Nephron progenitor cell (in vitro differentiated cells): ENCODE data around the gene VGLL4.
A peak's percentile ranks its signal among the peaks of the same experiment; 100 is the strongest.

Experiments used
- DNase-seq: peaks from one replicate; pipeline ENCODE4 v3.0.0; 2021
- H3K27ac Mint-ChIP-seq: 2 replicates; pipeline ENCODE4 v1.8.0; 2021; ENCODE audit warnings: mild to moderate bottlenecking, moderate library complexity, mixed read lengths
- H3K27me3 Mint-ChIP-seq: 2 replicates; pipeline ENCODE4 v1.8.0; 2021; ENCODE audit warnings: mild to moderate bottlenecking, low read depth, mixed read lengths; ENCODE audit not compliant: poor library complexity
- H3K36me3 Mint-ChIP-seq: 2 replicates; pipeline ENCODE4 v1.8.0; 2021; ENCODE audit warnings: low read depth, mixed read lengths
- H3K4me1 Mint-ChIP-seq: 2 replicates; pipeline ENCODE4 v1.8.0; 2021; ENCODE audit warnings: mixed read lengths
- H3K4me3 Mint-ChIP-seq: 2 replicates; pipeline ENCODE4 v1.8.0; 2021; ENCODE audit warnings: mild to moderate bottlenecking, moderate library complexity, mixed read lengths
- H3K9me3 Mint-ChIP-seq: 2 replicates; pipeline ENCODE4 v1.8.0; 2021; ENCODE audit warnings: mild to moderate bottlenecking, moderate library complexity, mixed read lengths
- TF ChIP-seq, protein P1 (sequence below): fragments of 200-600 bp; sonication (generic); IDR thresholded peaks from 2 replicates; pipeline ENCODE4 v1.5.0; 2021; ENCODE audit warnings: antibody characterized with exemption

VGLL4 gene

DNA sequence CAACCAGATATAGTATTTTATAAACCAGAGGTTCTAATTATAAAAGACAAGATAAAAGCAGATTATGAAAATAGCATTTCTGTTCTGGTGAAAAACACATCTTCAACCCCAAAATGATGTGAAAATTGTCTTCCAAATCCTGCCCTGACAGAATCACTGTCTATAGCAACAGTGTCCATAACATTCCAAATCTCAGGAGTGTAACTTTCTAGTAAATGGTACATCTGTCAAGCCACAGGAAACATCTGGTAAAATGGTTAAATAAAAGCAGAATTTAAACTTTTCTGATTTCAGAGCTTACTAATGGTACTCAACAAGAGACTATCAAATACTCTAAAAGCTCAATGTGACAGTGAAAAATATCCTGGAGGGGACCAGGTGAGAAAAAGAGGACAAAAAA lies 60.5 kb downstream of the VGLL4 start:
- peaks cover 3% of the 10 kb centered on the region for H3K27me3 Mint-ChIP-seq
- peaks cover 81% of the 10 kb centered on the region for H3K4me1 Mint-ChIP-seq
- peaks cover 59% of the 10 kb centered on the region for H3K36me3 Mint-ChIP-seq
- TF ChIP-seq, protein P1, sequence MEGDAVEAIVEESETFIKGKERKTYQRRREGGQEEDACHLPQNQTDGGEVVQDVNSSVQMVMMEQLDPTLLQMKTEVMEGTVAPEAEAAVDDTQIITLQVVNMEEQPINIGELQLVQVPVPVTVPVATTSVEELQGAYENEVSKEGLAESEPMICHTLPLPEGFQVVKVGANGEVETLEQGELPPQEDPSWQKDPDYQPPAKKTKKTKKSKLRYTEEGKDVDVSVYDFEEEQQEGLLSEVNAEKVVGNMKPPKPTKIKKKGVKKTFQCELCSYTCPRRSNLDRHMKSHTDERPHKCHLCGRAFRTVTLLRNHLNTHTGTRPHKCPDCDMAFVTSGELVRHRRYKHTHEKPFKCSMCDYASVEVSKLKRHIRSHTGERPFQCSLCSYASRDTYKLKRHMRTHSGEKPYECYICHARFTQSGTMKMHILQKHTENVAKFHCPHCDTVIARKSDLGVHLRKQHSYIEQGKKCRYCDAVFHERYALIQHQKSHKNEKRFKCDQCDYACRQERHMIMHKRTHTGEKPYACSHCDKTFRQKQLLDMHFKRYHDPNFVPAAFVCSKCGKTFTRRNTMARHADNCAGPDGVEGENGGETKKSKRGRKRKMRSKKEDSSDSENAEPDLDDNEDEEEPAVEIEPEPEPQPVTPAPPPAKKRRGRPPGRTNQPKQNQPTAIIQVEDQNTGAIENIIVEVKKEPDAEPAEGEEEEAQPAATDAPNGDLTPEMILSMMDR = no peak
- no peak for DNase-seq
- peak overlapping the region; percentile 78 for H3K4me3 Mint-ChIP-seq
- peaks cover 9% of the 10 kb centered on the region for H3K9me3 Mint-ChIP-seq
- peak overlapping the region; percentile 97 for H3K27ac Mint-ChIP-seq

DNA sequence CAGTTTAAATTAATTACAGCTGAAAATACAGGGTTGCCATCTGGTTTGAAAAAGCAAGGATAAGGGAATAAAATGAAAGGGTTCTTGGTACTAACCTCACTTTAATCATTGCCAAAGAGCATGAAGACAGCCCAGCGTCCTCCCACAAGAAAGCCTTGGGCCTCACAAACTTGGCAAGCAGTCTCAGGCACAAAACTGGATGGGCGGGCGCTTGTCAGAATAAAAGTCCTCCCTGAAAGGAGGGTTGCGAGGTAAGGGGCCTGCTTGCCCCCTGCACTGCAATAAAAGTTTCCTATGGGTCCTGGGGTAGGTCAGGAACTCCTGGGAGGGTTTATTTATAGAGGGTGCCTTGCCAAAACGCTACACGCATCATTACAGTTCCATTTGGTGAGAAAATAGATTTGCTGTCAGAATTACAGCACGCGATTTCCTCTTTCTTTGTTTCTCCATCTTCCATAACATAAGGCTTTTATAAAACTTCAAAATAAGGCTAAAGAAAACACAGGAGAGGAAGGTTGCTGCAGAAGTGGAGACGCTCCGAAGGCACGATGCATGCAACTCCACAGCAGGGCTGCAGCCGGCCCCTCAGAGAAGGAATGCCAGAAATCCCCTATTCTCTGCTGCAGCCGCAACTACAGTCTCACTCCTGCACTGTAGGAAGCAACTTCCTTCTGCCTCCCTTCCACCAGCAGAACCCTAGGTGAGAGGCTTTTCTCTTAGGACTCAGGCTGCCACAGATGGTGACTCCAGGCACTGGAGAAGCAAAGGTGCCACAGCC lies 61.3 kb downstream of the VGLL4 start:
- peak; percentile 56 for DNase-seq

DNA sequence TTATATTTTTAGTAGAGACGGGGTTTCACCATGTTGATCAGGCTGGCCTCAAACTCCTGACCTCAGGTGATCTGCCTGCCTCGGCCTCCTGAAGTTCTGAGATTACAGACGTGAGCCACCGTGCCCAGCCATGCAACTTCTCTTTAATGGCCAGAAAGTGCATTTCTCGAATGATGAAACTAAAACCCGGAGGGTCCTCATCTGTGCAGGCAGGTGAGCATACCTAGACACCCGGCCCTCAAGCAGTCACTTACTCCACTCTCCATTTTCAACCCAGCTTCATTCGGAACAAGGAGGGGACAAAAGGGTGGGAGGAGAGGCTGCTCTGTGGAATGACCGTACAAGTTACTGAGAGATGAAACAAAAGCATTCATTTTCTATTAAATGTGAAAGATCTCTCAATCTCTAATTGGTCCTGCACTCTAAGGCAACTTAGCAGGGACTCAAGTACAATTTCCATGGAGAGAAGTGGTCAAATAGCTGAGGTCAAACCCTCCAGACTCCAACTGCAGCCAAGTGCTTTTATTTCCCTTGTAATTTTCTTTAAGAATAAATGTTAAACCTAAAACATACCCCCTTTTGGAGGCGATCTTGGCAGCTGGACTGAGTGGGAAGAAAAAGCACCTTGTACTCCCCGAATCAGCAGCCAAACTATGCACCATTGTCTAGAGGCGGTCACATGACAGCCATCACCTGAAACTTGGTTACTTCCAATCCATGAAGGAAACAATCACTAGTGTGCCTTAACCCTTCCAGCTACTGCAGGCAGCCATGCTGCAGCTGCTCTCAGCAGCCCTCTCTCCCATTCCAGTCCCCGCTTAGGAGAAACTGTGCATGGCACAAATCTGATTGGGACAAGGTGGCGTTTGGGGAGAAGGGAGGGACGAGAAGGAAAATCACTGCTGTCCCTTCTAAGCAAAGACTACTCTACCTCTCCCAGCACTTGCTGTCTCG lies 62.2 kb downstream of the VGLL4 start:
- DNase-seq = no peak
- Mint-ChIP-seq H3K27ac (peak overlapping the region; percentile 97), H3K36me3 (peaks cover 54% of the 10 kb centered on the region), H3K4me1 (peaks cover 86% of the 10 kb centered on the region), H3K9me3 (peaks cover 9% of the 10 kb centered on the region), H3K4me3 (peak overlapping the region; percentile 78), H3K27me3 (peaks cover 3% of the 10 kb centered on the region)
- TF ChIP-seq, protein P1 = no peak

More for the DNA sequence above, 61.3 kb downstream of the VGLL4 start:
- Mint-ChIP-seq H3K27me3 (peaks cover 3% of the 10 kb centered on the region), H3K27ac (peak overlapping the region; percentile 97), H3K4me1 (peaks cover 81% of the 10 kb centered on the region), H3K36me3 (peaks cover 59% of the 10 kb centered on the region), H3K4me3 (peak overlapping the region; percentile 78), H3K9me3 (peaks cover 9% of the 10 kb centered on the region)
- TF ChIP-seq, protein P1 = no peak

DNA sequence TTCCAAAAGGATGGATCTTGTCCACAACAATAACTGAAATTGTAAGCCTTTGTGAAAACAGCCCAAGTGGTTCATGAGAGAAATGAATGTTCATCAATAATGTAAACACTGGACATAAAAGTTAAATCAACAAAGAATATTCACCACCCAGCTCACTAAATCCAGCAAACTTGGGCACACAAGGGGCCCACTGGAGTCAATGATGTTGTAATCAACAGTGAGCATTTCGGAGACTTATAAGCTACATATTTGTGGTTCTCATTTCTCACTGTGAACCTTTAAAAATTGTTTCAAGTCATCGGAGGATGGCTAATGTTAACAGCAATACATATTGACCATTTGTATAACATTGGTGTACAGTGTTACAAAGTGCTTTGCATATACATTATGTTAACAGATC lies 63.1 kb downstream of the VGLL4 start:
- Mint-ChIP-seq H3K27ac (no peak overlapping the region), H3K36me3 (peaks cover 50% of the 10 kb centered on the region), H3K9me3 (peaks cover 9% of the 10 kb centered on the region), H3K4me1 (peaks cover 87% of the 10 kb centered on the region), H3K27me3 (peaks cover 3% of the 10 kb centered on the region), H3K4me3 (no peak overlapping the region)
- no peak for DNase-seq
- TF ChIP-seq, protein P1 = no peak

DNA sequence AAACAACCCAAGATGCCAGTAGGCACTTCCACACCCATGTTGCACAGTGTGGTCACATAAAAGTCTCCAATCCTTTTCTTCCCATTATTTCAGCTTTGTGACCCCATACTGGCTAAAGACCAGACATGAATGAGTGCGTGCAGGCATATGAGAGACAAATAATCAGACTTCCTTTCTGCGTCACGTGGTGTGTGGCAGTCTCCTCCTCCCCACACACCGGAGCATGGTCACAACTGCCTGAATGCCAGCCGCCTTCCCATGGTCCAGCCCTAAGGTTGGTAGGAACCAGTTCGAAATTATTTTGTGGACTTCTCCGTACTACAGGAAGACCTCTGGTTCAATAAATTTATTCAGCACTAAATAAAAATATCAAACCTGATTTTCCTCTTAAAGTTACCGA lies 65.5 kb downstream of the VGLL4 start:
- TF ChIP-seq, protein P1 = no peak
- Mint-ChIP-seq H3K36me3 (peaks cover 60% of the 10 kb centered on the region), H3K9me3 (peaks cover 9% of the 10 kb centered on the region), H3K4me3 (no peak overlapping the region), H3K27ac (no peak overlapping the region), H3K27me3 (peaks cover 3% of the 10 kb centered on the region), H3K4me1 (peaks cover 84% of the 10 kb centered on the region)
- DNase-seq = no peak
